Lung microvascular endothelial cell (primary cell): Measurements from ENCODE around the gene ZCCHC14. TPM values are rescaled to one million over a fixed set of nuclear protein-coding genes. Genes with fewer than 3 reads are reported as not detected.
A peak's percentile ranks its signal among the peaks of the same experiment; 100 is the strongest.
"Not testable (repeated sequence)": the region's sequence is repeated elsewhere in the genome, so short reads cannot be mapped to it uniquely, and the experiment has no call there.

Experiments
- DNase-seq, 2 donors: peaks; one replicate each; pipeline versions ENCODE4 v3.0.0 to v3.0.0-alpha.2; 2010; ENCODE audit warnings: low read depth in 2 of 2
- total RNA-seq: library from RNA; depleted of rRNA; stranded (reverse); fragments of >200 nt; gene quantifications from 2 replicates; pipeline ENCODE4 v1.2.1, GENCODE V29; 2014

ZCCHC14 gene
- total RNA-seq, 1 donor from 2014 or later: 5.8 TPM

DNA sequence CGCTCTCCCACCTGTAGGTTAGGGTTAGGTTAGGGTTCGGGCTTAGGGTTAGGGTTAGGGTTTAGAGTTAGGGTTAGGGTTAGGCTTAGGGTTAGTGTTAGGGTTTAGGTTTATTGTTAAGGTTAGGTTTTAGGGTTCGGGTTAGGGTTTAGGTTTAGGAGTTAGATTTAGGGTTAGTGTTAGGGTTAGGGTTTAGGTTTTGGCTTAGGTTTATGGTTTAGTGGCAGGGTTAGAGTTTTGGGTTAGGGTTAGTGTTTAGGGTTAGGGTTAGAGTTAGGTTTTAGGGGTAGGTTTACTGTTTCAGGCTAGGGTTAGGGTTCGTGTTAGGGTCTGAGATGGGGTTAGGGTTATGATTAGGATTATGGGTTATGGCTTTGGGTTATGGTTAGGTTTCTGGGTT lies 31.6 kb upstream of the ZCCHC14 start:
- no peak for DNase-seq

DNA sequence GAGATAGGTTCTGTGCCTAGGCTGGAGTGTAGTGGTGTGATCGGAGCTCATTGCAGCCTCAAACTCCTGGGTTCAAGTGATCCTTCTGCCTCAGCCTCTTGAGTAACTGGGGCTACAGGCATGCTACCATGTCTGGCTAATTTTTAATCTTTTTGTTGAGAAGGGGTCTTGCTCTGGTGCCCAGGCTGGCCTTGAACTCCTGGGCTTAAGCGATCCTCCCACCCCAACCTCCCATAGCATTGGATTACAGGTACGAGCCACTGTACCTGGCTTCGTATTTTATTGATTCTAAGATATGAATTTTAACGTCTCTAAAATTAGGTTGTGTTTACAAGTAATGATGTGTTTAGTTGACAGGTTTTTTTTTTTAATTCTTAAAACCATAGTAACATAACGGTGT lies 30.8 kb upstream of the ZCCHC14 start:
- DNase-seq: not testable (repeated sequence)

DNA sequence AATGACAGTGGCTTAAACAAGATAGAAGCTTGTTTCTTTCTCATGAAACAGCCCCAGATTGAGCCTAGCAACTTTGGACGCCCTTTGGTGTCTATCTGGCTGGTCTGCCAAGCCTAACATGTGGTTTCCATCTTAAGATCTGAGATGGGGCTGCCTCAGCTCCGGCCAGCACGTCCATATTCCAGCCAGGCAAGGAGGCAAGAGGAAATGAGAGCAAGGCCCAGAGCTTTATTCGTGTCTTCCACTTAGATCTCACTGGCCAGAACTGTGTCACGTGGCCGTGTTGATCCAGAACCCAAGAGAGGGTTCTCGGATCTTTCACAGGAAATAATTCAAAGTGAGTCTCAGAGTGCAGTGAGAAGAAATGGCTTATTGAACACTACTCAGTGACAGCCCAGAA lies 28.9 kb upstream of the ZCCHC14 start:
- not testable (repeated sequence) for DNase-seq

DNA sequence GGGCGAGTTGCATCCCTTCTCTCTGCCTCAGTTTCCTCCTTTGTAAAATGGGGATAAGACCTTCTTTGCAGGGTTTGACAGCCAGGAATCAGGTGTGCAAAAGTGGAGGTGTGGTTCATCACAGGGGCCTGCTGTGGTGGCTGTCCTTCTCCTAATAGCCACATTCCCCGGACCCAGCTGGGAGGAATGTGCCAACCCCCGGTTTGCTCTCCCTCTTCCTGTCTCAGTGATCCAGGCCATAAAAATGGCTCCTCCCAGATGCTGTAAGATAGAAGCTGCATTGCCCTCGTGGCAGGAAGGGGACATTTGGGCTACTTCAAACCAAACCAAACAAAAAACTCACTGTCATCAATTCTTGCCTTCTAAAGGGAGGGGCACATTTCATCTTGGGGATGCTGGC lies 26.3 kb upstream of the ZCCHC14 start:
- DNase-seq: not testable (repeated sequence)

DNA sequence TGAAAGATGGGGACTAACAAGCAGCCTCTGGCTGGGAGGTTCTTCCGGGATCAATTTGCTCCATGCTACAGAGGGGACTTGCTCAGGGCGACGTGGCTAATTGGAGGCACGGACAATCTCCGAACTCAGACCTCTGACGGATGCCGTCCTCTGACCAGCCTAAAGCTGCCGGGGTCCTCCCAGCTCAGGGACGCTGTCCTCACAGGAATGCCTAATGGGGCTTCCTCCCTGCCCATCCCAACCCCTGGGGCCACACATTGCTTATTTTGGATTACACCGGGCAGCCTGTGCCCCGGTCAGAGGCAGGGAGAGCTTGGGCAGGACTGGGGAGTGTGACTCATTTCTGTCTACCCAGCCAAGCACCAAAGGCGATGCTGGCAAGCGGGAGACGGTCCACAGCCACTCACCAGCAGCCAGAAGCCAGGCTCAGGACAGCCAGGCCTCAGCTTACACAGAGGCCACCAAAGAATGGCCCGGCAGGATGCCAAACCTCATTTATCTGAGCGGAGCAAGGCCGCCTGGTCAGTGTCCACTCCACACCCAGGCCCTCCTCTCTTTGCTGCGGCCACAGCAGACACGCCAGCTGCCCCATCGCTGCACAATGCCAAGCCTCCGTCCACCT lies 25.7 kb upstream of the ZCCHC14 start:
- DNase-seq: peak; percentile 30 to 79

DNA sequence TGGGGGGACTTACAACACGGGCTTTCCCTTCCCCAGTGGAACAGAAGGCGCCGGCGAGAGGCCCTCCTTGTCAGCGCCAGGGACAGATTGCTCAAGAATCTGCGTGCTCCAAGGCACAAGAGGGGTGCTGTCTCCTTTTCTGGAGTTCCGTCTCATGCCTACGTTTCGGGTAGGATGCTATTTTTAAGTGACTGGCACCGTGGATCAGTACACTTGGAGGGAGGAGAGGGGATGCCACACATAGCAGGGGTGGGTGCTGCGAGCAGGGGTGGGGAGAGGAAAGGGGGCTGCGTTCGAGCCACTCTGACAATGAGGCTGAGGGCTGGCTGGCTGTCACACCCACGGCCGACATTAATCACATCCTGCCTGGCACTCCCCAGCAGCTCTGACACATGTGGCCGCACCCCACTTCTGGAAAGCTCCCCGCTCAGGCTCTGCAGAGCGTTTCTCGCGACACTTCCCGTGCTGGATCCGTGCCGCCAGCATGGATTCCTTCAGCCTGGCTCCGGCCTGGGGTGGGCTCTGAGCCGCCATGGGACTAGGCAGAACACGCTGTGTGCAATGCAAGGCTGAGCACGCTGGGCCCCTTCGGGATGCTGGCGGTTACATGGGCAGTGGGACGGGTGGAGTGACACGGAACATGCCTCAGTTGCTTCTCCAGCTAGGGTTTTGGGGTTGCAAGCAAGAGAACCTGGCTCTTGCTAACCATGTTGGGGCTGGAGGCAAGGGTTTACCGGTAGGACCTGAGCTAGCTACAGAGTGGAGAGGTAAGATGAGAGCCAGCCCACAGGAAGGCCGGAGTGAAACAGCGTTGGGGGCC lies 25.0 kb upstream of the ZCCHC14 start:
- DNase-seq: peak; percentile 44 to 48

DNA sequence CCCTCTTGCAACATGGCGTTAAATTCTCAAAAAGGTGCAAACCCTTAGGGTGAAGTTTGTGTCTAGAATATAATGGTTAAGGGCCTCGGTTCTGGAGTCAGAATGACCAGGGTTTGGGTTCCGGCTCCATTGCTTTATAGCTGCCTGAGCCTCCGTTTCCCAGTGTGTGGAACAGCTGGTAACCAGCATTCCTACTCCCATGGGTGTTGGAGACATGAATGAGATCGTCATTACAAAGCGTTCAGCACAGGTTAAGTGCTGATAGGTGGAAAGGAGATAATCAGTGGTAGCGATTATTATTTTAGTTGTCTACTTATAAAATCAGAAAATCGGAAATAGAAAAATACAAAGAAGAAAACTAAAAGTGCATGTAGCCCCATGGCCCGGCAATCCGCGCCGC lies 23.5 kb upstream of the ZCCHC14 start:
- no peak for DNase-seq

DNA sequence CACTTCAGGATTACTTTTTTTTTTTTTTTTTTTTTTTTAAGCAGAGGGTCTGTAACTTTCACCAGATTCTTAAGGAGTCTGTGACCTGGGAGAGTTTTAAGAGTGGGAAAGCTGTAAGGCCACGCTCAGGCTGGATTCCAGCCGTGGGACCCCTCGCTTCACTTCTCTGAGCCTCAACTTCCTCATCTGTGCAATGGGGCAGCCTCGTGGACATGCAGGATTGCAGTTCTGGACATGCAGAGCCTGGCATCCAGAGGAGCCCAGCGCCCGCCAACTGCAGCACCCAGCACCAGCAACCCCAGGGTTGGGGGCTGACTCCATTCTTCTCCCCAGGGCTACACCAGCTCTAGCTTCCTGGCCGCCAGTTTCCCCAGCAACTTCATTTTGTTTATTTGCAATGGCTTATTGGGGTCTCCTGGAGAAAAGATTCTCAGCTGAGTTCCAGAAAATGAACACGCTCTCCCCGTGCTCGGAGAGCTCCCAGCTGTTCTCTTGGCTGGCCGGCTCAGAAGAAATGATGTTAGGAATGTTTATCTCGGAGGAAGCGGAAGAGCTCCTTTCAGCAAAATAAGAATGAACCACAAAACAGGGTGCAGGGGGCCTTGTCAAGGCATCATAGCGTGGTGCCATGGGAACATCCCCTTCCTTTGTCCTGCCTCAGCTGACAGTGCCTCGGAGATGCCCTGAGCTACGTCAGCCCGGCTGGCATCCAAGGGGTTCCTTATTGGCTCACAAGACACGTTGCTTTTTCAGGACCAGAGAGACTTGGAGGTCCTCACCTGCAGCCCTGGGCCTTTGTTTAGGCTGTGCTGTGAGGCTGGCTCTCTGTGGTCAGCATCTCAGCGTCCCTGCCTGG lies 22.9 kb upstream of the ZCCHC14 start:
- no peak for DNase-seq

DNA sequence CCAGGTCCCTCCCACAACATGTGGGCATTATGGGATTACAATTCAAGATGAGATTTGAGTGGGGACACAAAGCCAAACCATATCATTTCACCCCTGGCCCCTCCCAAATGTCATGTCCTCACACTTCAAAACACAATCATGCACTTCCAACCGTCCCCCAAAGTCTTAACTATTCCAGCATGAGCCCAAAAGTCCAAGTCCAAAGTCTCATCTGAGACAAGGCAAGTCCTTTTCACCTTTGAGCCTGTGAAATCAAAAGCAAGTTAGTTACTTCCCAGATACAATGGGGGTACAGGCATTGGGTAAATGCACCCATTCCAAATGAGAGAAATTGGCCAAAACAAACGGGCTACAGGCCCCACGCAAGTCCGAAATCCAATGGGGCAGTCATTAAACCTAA lies 17.0 kb upstream of the ZCCHC14 start:
- DNase-seq: not testable (repeated sequence)

DNA sequence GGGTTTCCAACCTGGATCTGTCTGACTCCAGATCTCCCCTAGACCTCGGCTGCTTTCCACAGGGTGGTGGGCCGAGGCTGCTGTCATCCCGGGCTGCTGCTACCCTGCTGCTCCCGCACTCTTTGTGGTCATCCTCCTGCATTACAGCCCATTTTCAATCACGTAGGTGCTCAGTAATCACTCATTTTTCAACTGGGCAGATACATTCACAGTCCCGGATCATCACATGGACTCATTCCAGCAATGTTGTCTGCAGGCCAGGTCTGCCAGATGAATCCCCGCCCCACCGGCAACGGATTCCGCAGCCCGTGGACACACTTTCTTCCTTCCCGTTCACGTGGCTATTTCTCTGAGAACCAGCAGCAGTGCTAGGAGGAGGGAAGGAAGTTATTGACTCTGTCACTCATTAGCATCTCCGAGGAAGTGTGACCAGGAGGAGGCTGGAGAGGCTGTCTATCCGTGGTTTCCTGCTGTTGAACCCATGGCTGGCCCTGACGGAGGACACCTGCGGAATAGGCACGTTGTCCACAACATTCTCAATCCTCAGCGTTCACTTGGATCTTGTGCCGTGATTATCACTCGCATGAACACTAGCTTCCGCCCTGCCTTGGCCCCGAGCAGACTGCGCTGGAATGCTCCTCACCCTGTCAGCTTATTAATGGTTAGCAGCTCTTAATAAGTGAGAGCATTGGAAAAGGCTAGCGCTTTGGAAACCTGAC lies 14.7 kb upstream of the ZCCHC14 start:
- DNase-seq: peak; percentile 62 to 83

DNA sequence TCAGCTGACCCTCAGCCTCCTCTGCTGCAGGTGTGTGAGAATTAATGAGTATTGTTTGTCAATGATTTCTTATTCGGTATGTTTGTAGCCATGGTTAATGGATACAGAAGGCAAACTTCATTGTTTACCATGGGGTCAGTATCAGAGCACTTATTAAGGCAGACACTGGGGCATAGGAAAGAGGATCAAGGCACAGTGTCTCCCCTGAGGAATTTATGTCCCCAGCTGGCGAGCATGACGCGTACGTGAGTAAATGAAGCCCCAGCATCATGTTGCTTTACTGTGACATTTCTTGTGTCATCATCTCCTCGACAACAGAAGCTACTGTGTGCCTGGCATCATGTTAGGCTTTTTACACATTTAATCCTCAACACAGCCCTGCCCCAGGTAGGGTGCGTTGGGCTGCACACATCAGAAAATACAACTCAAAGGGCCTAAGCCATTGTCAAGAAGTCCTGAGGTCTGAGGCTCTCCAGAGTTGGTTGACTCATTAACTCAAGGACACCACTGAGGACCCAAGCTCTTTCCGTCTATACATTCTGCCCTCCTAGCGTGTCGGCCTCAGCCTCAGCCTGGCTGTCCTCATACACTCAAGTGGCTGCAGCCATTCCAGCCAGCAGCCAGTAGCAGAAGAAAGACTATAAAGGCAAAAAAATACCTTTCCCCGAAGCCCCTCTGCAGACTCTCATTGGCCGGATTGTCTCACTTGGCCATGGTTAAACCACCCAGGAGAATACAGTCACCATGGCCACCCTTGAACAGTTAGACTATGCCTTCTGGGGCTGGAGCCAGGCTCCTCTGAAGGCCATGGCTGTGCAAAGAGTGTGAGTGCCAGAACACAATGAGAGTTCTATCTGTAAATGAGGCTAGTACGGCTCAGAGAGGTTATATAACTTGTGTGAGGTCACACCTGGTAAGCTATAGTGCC lies 13.9 kb upstream of the ZCCHC14 start:
- no peak for DNase-seq

DNA sequence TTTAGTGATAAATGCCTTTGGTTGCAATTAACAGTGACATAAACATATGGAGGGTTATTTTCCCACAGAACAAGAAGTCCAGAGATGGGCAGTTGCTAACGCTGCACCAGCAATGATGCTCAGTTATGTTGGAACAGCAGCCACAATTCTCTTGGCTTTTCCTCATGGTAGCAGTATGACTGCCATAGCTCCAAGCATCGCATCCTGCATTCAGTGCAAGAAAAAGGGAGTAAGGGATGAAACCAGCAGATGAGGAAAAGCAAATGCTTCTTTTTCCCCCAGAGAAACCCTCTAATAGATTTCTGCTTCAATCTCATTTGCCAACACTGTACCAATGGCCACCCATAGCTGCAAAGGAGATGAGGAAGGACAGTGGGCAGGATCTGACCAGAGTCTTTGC lies 13.0 kb upstream of the ZCCHC14 start:
- no peak for DNase-seq

DNA sequence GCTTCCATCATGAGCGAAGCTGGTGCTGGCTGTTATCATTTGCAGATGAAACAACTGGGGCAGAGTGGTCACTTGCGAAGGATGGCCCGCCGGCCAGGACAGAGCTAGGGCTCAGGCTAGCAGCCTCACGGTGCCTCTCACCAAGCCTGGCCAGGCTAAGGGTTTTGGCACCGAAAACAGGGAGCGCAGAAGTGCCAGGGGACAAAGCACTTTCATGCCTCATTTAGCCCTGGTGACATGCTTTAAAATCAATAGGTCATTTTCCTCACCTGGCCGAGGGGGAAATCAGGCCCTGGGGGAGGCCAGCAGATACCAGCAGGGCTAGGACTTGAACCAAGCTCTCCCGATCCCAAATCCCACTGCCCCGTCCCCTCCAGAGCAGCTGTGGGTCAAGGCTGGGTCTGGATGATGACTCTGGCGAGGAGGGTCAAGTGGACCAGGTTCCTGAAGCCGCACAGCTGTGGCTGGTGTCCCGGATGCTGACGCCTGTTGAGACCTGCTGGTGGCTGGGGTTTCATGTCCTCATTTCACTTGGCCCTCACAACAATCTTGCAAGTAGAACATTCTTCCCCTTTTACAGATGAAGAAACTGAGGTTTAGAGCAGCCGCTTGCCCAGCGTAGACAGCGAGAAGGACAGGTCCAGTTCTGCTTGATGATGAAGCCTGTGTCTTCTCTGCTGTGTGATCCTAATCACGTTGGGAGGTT lies 10.6 kb upstream of the ZCCHC14 start:
- not testable (repeated sequence) for DNase-seq

DNA sequence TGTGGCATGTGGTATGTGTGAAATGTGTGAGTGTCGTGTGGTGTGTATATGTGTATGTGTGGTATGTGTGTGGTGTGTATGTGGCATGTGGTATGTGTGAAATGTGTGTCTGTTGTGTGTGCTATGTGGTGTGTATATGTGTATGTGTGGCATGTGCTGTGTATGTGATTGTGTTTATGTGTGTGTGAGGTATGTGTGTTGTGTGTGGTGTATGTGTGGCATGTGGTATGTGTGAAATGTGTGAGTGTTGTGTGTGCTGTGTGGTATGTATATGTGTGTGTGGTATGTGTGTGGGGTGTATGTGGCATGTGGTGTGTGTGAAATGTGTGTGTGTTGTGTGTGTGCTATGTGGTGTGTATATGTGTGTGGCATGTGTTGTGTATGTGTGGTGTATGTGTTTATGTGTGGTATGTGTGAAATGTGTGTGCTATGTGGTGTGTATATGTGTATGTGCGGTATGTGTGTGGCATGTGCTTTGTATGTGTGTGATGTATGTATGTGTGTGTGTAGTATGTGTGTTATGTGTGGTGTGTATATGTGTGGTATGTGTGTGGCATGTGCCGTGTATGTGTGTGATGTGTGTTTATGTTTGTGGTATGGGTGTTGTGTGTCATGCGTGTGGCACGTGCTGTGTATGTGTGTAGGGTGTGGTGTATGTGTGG lies 9.6 kb upstream of the ZCCHC14 start:
- no peak for DNase-seq

DNA sequence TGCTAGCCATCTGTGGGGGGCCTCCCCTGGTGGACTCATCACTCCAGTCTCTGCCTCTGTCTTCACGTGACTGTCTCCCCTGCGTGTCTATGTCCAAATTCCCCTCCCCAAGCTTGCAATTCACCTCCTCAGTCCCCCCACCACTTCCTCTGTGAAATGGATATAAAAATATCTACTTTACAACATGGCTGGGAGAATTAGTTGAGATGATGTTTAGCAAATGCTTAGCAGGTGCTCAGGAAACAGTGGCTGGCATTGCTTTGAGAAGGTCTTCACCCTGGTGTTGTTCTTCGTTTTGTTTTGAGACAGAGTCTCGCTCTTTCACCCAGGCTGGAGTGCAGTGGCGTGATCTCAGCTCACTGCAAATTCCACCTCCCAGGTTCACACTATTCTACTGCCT lies 8.3 kb upstream of the ZCCHC14 start:
- no peak for DNase-seq

DNA sequence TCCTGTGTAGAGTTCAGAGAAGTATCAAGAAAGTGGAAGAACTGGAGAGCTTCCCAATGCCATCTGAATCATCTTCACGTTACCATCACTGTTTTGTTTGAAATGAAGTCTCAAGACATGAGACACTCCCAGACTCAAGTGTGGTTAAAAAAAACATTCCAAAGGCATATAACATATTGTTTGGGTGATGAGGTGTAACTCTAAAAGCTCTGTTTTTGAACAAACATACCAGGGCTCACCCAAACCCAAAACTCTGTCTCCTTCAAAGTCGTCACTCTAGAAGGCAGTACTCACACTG lies 6.3 kb upstream of the ZCCHC14 start:
- no peak for DNase-seq

DNA sequence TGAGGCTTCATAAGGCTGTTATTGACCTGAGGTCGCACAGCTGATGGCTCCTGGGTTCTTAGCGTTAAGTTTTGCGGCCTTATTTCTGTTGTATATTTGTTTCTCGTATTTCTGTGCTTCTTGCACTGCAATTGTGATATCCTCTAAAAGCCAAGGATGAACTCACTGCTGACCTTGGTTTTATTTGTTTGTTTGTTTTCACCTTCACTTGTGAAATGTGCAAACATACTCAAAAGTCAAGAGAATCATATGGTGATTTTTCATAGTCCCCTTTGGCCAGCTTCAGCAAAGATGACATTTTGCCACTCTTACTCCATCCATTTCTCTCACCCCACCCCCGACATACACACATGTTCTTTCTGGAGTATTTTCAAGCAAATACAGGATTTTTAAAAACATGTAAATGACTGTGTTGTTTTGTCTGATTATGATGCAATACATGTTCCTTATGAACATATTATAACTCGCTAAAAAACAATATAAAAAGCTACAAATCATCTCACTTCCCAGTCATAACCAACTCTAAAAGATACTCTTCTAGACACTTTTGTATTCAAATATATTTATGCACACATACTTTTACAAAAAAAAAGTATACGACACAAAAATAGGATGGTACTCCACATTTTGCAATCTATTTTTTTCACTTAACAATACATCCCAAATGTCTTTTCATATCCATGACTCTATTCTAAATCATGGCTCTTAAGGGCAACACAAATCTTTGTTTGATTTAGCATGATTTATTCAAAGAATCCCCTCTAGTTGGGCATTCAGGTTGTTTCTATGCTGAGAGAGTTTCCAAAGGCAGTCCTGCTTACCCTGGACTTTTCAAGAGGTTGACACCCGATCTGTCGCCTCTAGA lies 5.7 kb upstream of the ZCCHC14 start:
- DNase-seq: no peak

DNA sequence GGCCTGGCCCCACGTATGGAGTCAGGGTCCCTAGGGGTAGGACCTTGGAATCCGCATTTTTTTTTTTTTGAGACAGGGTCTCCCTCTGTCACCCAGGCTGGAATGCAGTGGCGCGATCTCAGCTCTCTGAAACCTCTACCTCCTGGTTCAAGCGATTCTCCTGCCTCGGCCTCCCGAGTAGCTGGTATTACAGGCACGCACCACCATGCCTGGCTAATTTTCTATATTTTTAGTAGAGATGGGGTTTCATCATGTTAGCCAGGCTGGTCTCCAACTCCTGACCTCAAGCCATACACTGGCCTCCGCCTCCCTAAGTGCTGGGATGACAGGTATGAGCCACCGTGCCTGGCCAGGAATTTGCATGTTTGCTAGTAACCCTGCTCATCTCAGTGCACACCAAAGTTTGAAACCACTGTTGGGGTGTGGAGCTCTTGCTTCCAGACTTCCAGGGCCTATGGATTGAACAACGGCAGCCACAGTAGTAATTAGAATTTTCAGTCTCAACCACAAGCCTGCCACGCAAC lies 5.0 kb upstream of the ZCCHC14 start:
- not testable (repeated sequence) for DNase-seq
